Measurements from ENCODE around the gene FLT4. TPM values are rescaled to one million over a fixed set of nuclear protein-coding genes. Genes with fewer than 3 reads are reported as not detected.

FLT4 gene
- total and polyA plus RNA-seq, 2 donors (not counting 1 experiment from before 2014, with no cell fraction given): 0.17 TPM; not detected in 1

- no peaks in the 10 kb centered on the region for H3K9me3 ChIP-seq (ENCODE audit: control insufficient read depth, insufficient read depth, low read depth, low read length)
- no peaks in the 10 kb centered on the region for H3K4me1 ChIP-seq (ENCODE audit: control insufficient read depth, extremely low read depth, insufficient read depth, low read length)
- H4K20me1 ChIP-seq (ENCODE audit: control insufficient read depth, extremely low read depth, insufficient read depth, low read length): no peaks in the 10 kb centered on the region
- no peak overlapping the region for H3K9ac ChIP-seq (ENCODE audit: insufficient read depth, low read length)
- no peaks in the 10 kb centered on the region for H3K36me3 ChIP-seq (ENCODE audit: control insufficient read depth, insufficient read depth, low read length)
- H3K27ac ChIP-seq (ENCODE audit: insufficient read depth, low read length): no peak overlapping the region
- TF ChIP-seq, protein P1, sequence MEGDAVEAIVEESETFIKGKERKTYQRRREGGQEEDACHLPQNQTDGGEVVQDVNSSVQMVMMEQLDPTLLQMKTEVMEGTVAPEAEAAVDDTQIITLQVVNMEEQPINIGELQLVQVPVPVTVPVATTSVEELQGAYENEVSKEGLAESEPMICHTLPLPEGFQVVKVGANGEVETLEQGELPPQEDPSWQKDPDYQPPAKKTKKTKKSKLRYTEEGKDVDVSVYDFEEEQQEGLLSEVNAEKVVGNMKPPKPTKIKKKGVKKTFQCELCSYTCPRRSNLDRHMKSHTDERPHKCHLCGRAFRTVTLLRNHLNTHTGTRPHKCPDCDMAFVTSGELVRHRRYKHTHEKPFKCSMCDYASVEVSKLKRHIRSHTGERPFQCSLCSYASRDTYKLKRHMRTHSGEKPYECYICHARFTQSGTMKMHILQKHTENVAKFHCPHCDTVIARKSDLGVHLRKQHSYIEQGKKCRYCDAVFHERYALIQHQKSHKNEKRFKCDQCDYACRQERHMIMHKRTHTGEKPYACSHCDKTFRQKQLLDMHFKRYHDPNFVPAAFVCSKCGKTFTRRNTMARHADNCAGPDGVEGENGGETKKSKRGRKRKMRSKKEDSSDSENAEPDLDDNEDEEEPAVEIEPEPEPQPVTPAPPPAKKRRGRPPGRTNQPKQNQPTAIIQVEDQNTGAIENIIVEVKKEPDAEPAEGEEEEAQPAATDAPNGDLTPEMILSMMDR (conservative IDR thresholded peaks at IDR 0.05 in 1 of 2, IDR thresholded peaks at IDR 0.05 in 1 of 2; ENCODE audit: low read depth in 1 of 2, low read length in 2 of 2): no peak
- no peak for TF ChIP-seq EZH2 (IDR thresholded peaks at IDR 0.05; ENCODE audit: low read length, missing control alignments)
- no peak for DNase-seq (ENCODE audit: low read depth in 2 of 2)
- no peak overlapping the region for H2AFZ ChIP-seq (ENCODE audit: low read length)
- no peaks in the 10 kb centered on the region for H3K27me3 ChIP-seq (ENCODE audit: control insufficient read depth, insufficient read depth, low read length)
- no peak overlapping the region for H3K4me3 ChIP-seq (replicated peaks in 1 of 4; ENCODE audit: control extremely low read depth in 1 of 4, insufficient read depth in 1 of 4, low read depth in 3 of 4, low read length in 4 of 4)
- no peaks in the 10 kb centered on the region for H3K79me2 ChIP-seq (ENCODE audit: control insufficient read depth, insufficient read depth, low read length)
- no peak overlapping the region for H3K4me2 ChIP-seq (ENCODE audit: extremely low read depth, insufficient read depth, low read length)
Measured at GRCh38 chr5:180580681-180581080, 68.7 kb downstream of the FLT4 start.

DNA sequence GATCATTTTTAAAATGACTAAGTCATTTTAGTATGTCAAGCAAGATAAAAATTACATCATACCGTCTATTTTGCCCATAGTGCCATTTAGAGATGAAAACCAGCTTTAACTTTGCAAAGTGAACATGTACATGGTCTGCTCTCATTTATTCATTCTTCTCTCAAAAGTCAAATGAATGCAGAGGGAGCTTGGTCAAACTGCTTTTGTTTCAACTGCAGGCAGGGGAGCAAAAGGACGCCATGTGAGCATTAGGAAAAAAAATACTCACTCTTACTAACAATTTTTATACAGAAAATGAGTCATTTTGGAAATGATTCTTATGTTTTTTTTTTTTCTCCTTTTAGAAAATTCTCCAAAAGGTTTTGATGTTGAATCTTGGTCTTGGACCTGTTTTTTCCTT, 73.8 kb downstream of the FLT4 start:
- H4K20me1 ChIP-seq (ENCODE audit: control insufficient read depth, extremely low read depth, insufficient read depth, low read length): no peaks in the 10 kb centered on the region
- no peaks in the 10 kb centered on the region for H3K4me1 ChIP-seq (ENCODE audit: control insufficient read depth, extremely low read depth, insufficient read depth, low read length)
- no peak overlapping the region for H3K9ac ChIP-seq (ENCODE audit: insufficient read depth, low read length)
- H3K27ac ChIP-seq (ENCODE audit: insufficient read depth, low read length): no peak overlapping the region
- no peak overlapping the region for H2AFZ ChIP-seq (ENCODE audit: low read length)
- no peak overlapping the region for H3K4me3 ChIP-seq (replicated peaks in 1 of 4; ENCODE audit: control extremely low read depth in 1 of 4, insufficient read depth in 1 of 4, low read depth in 3 of 4, low read length in 4 of 4)
- H3K9me3 ChIP-seq (ENCODE audit: control insufficient read depth, insufficient read depth, low read depth, low read length): no peaks in the 10 kb centered on the region
- H3K79me2 ChIP-seq (ENCODE audit: control insufficient read depth, insufficient read depth, low read length): no peaks in the 10 kb centered on the region
- DNase-seq (ENCODE audit: low read depth in 2 of 2): no peak
- H3K27me3 ChIP-seq (ENCODE audit: control insufficient read depth, insufficient read depth, low read length): no peaks in the 10 kb centered on the region
- H3K4me2 ChIP-seq (ENCODE audit: extremely low read depth, insufficient read depth, low read length): no peak overlapping the region
- peaks cover 1% of the 10 kb centered on the region for H3K36me3 ChIP-seq (ENCODE audit: control insufficient read depth, insufficient read depth, low read length)
- TF ChIP-seq, protein P1 (conservative IDR thresholded peaks at IDR 0.05 in 1 of 2, IDR thresholded peaks at IDR 0.05 in 1 of 2; ENCODE audit: low read depth in 1 of 2, low read length in 2 of 2): no peak
- TF ChIP-seq EZH2 (IDR thresholded peaks at IDR 0.05; ENCODE audit: low read length, missing control alignments): no peak

DNA sequence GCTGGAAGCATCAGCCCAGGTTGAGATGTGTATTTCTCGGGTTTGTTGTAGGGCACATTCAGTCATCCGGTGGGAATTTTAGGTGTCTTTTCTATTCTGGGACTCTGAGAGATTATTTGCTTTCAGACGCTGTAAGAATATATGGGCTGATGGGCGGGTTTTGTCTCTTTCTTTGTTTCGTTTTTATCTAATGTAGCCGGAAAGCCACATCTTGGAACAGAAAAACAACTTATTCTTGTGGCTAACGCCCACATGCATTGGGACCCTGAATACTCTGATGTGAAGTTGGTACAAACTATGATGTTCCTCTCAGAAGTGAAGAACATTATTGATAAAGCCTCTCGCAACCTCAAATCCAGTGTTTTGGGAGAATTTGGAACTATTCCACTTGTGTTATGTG, 80.5 kb downstream of the FLT4 start:
- Histone ChIP-seq H3K27ac (ENCODE audit: insufficient read depth, low read length) (no peak overlapping the region), H3K9ac (ENCODE audit: insufficient read depth, low read length) (no peak overlapping the region), H3K27me3 (ENCODE audit: control insufficient read depth, insufficient read depth, low read length) (no peaks in the 10 kb centered on the region), H4K20me1 (ENCODE audit: control insufficient read depth, extremely low read depth, insufficient read depth, low read length) (no peaks in the 10 kb centered on the region), H3K79me2 (ENCODE audit: control insufficient read depth, insufficient read depth, low read length) (no peaks in the 10 kb centered on the region), H3K4me3 (replicated peaks in 1 of 4; ENCODE audit: control extremely low read depth in 1 of 4, insufficient read depth in 1 of 4, low read depth in 3 of 4, low read length in 4 of 4) (no peak overlapping the region), H3K4me2 (ENCODE audit: extremely low read depth, insufficient read depth, low read length) (no peak overlapping the region), H3K36me3 (ENCODE audit: control insufficient read depth, insufficient read depth, low read length) (peaks cover 6% of the 10 kb centered on the region), H3K4me1 (ENCODE audit: control insufficient read depth, extremely low read depth, insufficient read depth, low read length) (no peaks in the 10 kb centered on the region), H3K9me3 (ENCODE audit: control insufficient read depth, insufficient read depth, low read depth, low read length) (no peaks in the 10 kb centered on the region), H2AFZ (ENCODE audit: low read length) (no peak overlapping the region)
- no peak for DNase-seq (ENCODE audit: low read depth in 2 of 2)
- no peak for TF ChIP-seq EZH2 (IDR thresholded peaks at IDR 0.05; ENCODE audit: low read length, missing control alignments)
- TF ChIP-seq, protein P1 (conservative IDR thresholded peaks at IDR 0.05 in 1 of 2, IDR thresholded peaks at IDR 0.05 in 1 of 2; ENCODE audit: low read depth in 1 of 2, low read length in 2 of 2): no peak
